SH-SY5Y (cell line): ENCODE results near the gene RAB7A.

Experiments
- GATA2 ChIP-seq: IDR thresholded peaks from 2 replicates; pipeline ENCODE4 v1.6.1; 2011; ENCODE audit warnings: mild to moderate bottlenecking, low read depth, low read length
- GATA3 ChIP-seq: IDR thresholded peaks from 2 replicates; pipeline ENCODE4 v1.6.1; 2011; ENCODE audit warnings: low read depth, mild to moderate bottlenecking, low read length, moderate library complexity

Gene RAB7A

DNA sequence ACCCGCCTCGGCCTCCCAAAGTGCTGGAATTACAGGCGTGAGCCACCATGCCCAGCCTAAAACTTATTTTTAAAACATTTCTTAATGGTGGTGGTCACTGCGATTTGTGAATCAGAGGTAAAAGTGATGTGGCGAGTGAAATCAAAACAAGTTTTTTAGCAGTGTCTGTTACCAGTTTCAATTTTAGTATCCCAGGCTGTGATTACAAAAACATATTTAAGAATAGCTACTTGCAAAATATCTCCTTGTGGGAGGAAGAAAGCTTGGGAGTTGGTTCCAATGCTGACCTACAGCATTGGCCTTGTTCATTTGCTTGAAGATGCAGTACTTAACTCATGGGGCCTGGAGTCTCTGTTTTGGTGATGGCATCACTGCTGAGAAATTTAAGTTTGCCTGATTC is 4.5 kb downstream of the RAB7A start:
- TF ChIP-seq GATA3 (no peak), GATA2 (no peak)

DNA sequence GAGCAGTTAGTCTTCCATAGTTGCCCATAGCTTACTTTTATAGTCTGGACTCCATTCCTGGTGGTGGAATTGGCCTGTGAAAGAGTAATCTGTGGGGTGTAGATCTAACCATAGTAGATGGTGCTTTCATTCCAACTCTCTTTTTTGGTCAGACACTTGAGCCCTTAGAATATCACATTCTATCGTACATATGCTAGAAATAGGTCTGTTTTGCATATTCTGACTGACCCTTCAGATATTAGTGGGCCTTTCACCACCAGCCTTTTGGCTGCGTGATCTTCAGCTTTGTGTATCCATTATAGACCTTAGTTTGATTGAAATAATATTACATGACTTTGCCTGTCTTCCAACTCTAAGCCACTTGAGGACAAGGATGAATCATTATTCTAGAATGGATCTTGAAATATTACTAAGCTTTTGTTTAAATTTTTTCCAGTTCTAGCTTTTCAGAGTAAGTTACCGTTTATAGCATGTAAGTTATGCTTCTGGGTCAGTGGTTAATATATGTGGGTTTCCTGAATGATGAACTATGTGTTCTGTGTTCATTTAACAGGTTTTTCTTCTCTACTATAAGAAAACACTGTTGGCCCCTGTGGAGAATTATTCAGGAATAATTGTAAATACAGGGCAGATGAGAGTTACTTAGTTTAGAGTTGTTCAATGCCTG is 8.7 kb downstream of the RAB7A start:
- TF ChIP-seq GATA3 (no peak), GATA2 (no peak)

DNA sequence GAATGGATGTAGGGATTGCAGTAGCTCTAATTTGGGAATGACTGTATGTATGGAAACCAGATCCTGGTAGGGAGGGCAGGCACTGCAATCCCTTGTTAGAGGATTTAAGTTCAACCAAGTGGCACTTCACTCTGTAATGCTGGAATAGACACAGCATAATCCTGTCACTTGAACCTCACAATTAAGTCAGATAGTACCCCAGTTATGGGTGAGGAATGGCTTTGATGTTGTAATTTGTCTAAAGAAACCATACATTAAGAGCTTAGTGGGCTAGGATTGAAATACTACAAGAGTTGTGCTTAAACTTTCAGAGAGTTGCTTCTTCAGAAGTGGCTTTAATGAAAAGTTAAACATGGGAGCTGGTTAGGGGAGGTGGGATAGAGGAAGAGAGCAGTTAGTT is 9.3 kb downstream of the RAB7A start:
- TF ChIP-seq GATA3 (no peak), GATA2 (no peak)

DNA sequence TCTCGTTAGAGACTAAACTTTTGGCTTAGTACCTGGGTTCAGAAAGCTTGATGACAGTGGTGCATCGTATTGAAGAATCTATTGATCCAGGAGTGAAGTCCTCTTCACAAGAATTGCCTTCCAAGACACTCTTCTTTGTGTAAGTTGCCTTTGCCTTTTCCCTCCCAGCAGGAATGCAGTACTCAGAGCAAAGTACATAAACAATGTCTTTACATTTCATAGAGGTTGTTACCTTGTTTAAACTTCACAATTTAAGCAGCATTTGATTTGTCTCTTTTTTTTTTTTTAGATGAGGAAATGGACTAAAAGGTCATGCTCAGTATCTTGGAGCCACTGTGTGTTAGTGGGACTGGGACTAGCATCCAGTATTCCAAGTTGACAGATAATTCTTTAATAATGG is 9.9 kb downstream of the RAB7A start:
- TF ChIP-seq GATA3 = no peak
- TF ChIP-seq GATA2 = no peak

DNA sequence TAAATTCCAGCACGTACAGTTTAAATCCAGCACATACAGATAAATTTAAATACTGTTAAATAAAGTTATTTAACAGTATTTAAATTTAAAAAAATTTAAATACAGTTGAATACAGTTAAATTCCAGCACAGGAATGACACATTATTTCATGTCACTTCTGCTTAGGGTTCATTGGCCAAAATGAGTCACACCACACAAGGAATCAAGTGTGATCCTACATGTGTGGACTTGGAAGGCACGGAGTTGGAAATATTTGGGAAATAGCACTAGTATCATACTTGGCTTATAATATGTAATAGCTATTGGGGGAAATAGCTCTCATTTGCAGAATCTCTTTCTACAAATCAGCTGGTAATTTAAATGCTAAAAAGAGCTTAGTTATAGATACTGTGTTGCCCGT is 10.6 kb downstream of the RAB7A start:
- TF ChIP-seq GATA2 (no peak), GATA3 (no peak)

DNA sequence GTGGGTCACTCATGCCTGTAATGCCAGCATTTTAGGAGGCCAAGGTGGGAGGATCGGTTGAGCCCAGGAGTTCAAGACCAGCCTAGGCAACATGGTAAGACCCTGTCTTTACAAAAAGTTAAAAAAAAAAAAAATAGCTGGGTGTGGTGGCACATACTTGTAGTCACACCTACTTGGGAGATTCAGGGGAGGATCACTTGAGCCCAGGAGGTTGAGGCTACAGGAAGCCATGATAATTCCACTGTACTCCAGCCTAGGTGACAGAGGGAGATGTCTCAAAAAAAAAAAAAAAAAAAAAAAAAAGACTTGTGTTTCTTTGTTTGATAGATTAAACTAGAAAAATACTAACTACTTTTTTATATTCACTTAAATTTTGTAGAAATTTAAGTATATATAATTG is 14.6 kb downstream of the RAB7A start:
- TF ChIP-seq GATA2 = no peak
- no peak for TF ChIP-seq GATA3

DNA sequence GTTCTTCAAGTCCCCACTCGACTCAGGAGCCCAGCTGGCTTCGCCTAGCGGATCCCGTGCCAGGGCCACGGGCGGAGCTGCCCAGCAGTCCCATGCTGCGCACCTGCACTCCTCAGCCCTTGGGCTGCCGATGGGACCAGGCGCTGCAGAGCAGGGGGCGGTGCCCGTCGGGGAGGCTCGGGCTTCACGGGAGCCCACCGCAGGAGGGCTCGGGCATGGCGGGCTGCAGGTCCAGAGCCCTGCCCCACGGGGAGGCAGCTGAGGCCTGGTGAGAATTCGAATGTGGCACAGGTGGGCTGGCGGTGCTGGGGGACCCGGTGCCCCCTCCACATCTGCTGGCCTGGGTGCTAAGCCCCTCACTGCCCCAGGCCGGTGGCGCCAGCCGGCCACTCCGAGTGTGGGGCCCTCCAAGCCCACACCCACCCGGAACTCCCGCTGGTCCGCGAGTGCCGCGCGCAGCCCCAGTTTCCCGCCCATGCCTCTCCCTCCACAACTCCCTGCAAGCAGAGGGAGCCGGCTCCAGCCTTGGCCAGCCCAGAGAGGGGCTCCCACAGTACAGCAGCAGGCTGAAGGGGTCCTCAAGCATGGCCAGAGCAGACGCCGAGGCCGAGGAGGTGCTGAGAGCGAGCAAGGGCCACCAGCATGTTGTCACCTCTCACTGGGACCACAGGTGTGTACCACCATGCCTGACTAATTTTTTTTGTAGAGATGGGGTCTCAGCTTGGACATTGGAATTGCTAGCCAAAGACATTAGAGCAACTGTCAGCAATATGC is 17.0 kb downstream of the RAB7A start:
- TF ChIP-seq GATA2 (no peak), GATA3 (no peak)

DNA sequence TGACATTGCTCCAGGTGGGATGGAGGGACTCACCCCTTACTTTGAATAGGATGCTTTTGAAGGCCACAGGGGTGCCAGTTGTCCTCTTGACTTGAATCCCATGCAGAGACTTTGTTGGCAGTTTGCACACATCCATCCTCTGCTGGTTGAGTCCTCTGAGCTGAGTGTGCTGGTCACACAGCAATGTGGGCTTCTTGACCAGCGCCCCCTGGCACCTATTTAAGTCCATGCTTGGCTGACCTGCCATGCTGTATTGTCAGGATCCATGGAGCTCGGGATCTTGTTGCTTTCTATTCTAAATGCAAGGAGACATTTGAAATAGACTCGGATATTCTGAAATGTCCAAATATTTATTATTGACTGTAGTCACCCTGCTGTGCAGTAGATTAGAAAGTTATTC is 19.8 kb downstream of the RAB7A start:
- TF ChIP-seq GATA3 (no peak), GATA2 (no peak)

DNA sequence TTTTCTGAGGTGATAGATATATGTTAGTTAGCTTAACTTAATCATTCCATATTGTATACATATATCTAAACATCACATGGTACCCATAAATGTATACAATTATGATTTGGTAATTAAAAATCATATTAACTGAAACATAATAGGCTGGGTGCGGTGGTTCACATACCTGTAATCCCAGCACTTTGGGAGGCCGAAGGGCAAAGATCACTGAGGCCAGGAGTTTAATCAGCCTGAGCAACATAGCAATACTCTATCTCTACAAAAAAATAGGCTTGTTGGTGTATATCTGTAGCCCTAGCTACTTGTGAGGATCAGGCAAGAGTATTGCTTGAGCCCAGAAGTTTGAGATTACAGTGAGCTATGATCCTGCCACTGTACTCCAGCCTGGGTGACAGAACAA is 20.9 kb downstream of the RAB7A start:
- no peak for TF ChIP-seq GATA3
- TF ChIP-seq GATA2 = no peak

DNA sequence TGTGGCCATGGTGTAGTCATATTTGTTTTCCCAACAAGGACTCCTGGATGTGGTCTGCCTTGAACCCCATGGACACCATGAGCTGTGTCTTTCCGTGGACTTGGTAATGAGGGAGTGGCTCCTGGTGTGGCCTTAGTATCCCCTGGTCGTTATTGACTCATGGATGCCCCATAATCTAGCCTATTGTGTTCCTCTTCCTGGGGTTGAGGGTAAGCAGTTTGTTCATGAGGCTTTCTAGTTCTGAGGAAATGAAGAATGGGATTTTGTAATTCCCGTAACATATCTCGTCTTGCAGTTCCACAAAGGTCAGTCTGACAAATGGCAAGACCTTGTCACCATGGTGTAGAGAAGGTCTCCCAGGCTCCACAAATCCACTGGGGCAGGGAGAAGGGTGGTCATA is 22.6 kb downstream of the RAB7A start:
- TF ChIP-seq GATA2 (no peak), GATA3 (no peak)

DNA sequence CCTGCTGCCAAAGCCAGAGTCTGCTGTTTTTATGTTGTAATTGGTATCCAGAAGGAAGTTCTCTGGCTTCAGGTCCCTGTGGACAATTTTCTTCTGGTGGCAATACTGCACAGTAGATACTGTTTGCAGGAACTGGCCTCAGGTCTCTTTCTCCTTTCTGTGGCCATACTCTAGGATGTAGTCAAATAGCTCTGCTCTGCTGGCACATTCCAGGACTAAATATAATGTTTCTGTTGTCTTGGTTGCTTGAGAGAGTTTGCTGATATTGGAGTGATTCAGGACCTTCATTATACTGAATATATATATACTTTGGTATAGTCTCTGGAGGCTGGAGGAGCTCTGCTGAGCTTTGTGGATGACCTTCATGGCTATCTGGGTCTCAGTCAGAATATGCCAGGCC is 23.1 kb downstream of the RAB7A start:
- TF ChIP-seq GATA3 (no peak), GATA2 (no peak)

DNA sequence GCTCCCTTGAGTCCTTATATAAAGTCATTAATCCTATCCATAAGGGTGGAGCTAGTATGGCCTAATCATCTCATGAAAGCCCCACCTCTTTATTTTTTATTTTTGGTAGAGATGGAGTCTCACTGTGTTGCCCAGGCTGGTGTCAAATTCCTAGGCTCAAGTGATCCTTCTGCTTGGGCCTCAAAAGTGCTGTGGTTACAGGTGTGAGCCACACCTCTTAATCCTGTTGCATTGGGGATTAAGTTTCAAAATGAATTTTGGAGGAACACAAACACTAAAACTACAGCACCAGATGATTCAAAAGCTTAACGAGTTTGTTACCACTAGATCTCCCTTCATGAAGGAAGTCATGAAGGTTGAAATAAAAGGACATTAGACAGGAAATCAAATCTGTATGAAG is 27.7 kb downstream of the RAB7A start:
- TF ChIP-seq GATA3 (no peak), GATA2 (no peak)

DNA sequence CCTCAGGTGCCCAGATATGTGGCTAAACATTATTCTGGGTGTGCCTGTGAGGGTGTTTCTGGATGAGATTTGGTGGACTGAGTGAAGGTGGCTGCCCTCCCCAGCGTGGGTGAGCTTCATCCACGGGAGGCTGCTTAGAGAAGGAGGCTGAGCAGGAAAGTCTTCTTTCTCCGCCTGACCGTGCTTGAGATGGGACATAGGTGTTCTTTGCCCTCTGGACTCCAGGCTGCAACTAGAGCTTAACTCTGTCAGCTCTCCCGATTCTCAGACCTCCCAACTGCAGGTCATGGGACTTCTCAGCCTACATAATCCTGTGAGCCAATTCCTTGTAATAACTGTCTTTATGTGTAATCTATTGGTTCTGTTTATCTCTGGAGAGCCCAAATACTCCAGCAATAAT is 34.1 kb downstream of the RAB7A start:
- TF ChIP-seq GATA3 = no peak
- TF ChIP-seq GATA2 = no peak

DNA sequence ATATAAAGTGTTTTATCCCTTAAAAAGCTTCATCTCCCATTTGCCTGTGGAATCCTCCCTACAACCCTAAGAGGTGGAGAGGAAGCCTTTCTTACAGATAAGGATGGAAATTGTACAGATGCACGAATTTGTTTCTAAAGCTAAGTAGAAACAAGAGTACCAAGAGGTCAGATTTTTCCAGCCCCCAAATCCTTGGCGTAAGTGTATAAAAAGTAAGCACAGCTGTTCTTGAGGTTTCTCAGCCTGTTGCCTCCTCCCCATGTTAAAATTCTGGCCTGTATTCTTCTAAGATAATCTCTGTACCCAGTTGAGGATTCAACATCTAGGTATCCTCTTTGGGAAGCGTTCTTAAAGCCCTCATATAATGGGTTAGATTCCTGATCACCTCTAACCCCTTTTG is 34.9 kb downstream of the RAB7A start:
- no peak for TF ChIP-seq GATA3
- no peak for TF ChIP-seq GATA2

DNA sequence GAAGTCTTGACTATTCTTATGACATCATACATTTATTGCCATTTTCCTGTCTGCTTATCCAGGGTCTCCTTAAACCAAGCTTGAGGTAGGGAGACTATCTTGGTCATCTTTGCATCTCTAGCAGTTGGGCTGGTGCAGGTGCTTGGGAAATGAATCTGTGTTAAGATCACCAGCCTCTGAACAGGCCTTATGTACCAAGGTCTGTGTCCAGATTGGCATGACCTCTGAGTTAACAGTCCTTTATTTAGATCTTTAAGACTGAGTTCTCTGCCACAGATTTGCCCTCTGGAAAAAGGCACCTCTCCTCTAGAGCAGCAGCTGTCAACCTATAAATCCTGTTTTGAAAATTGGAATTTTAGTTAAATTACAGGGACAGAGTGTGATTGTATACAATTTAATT is 35.4 kb downstream of the RAB7A start:
- TF ChIP-seq GATA3 = no peak
- TF ChIP-seq GATA2 = no peak
